ENCODE measurements around the gene CASR. TPM values are rescaled to one million over a fixed set of nuclear protein-coding genes. Genes with fewer than 3 reads are reported as not detected.

The CASR gene
- total RNA-seq, 2 donors from 2014 or later = 1.2 TPM; not detected in 1

GRCh38 chr3:122299215-122299614, 115.7 kb downstream of the CASR start:
- intact Hi-C loops (cut with DNase I) = no loop called here
- TF ChIP-seq POLR2A (IDR thresholded peaks at IDR 0.05) (no peak), POLR2AphosphoS5 (IDR thresholded peaks at IDR 0.05) (no peak), CTCF (IDR thresholded peaks at IDR 0.05) (no peak)
- H3K27me3 ChIP-seq (replicated peaks; ENCODE audit: insufficient read depth) = no peaks in the 10 kb centered on the region

GRCh38 chr3:122299872-122300460, 116.5 kb downstream of the CASR start:
- H3K27ac ChIP-seq = no peak overlapping the region
- intact Hi-C loops (cut with DNase I) = no loop called here
- no peaks in the 10 kb centered on the region for H3K9me3 ChIP-seq
- no peaks in the 10 kb centered on the region for H3K36me3 ChIP-seq
- TF ChIP-seq POLR2A (IDR thresholded peaks at IDR 0.05) = no peak
- TF ChIP-seq CTCF (IDR thresholded peaks at IDR 0.05) = peak in 3 of 4 experiments; percentile 23 to 39 (median 36)
- TF ChIP-seq POLR2AphosphoS5 (IDR thresholded peaks at IDR 0.05) = no peak
- no peaks in the 10 kb centered on the region for H3K27me3 ChIP-seq (replicated peaks; ENCODE audit: insufficient read depth)
- WGBS = 89% methylated on average over 12 of the region's 12 CpGs
- H3K4me3 ChIP-seq = no peak overlapping the region
- DNase-seq (ENCODE audit: low spot score) = no peak
- no peaks in the 10 kb centered on the region for H3K4me1 ChIP-seq (replicated peaks)

More at GRCh38 chr3:122299215-122299614, 115.7 kb downstream of the CASR start:
- DNase-seq (ENCODE audit: low spot score) = no peak
- Histone ChIP-seq H3K36me3 (no peaks in the 10 kb centered on the region), H3K9me3 (no peaks in the 10 kb centered on the region), H3K4me3 (no peak overlapping the region), H3K27ac (no peak overlapping the region), H3K4me1 (replicated peaks) (no peaks in the 10 kb centered on the region)

- no peak overlapping the region for H3K27ac ChIP-seq
- H3K4me3 ChIP-seq = no peak overlapping the region
- H3K27me3 ChIP-seq (replicated peaks; ENCODE audit: insufficient read depth) = no peaks in the 10 kb centered on the region
- intact Hi-C loops (cut with DNase I) = no loop called here
- no peaks in the 10 kb centered on the region for H3K36me3 ChIP-seq
- DNase-seq (ENCODE audit: low spot score) = no peak
- H3K9me3 ChIP-seq = no peaks in the 10 kb centered on the region
- H3K4me1 ChIP-seq (replicated peaks) = no peaks in the 10 kb centered on the region
- TF ChIP-seq POLR2A (IDR thresholded peaks at IDR 0.05) (no peak), CTCF (IDR thresholded peaks at IDR 0.05) (no peak), POLR2AphosphoS5 (IDR thresholded peaks at IDR 0.05) (no peak)
Observed at GRCh38 chr3:122301063-122301462, 117.6 kb downstream of the CASR start.

- DNase-seq (ENCODE audit: low spot score) = peak; percentile 28
Observed at GRCh38 chr3:122305818-122306621, 122.6 kb downstream of the CASR start.

More at GRCh38 chr3:122305818-122306621, 122.6 kb downstream of the CASR start:
- H3K4me3 ChIP-seq = no peak overlapping the region
- H3K9me3 ChIP-seq = no peaks in the 10 kb centered on the region
- no peaks in the 10 kb centered on the region for H3K27me3 ChIP-seq (replicated peaks; ENCODE audit: insufficient read depth)
- H3K4me1 ChIP-seq (replicated peaks) = no peaks in the 10 kb centered on the region
- intact Hi-C loops (cut with DNase I) = no loop called here
- WGBS = 33% methylated on average over 3 of the region's 3 CpGs
- TF ChIP-seq POLR2AphosphoS5 (IDR thresholded peaks at IDR 0.05) (peak; percentile 20), CTCF (IDR thresholded peaks at IDR 0.05) (peak in 2 of 4 experiments; percentile 40 to 53), POLR2A (IDR thresholded peaks at IDR 0.05) (no peak)
- H3K27ac ChIP-seq = no peak overlapping the region
- no peaks in the 10 kb centered on the region for H3K36me3 ChIP-seq
